Thyroid gland (tissue), 4 donors: ENCODE data around the gene EXOC4.

Source experiments
- CTCF ChIP-seq, 6 experiments: fragments of 200-600 bp in 3 of 6; fragments of 450-650 bp in 3 of 6; sonication (generic) in 3 of 6; IDR thresholded peaks; one replicate each; pipeline ENCODE4 v1.5.1; 2016 to 2019; ENCODE audit warnings: antibody characterized with exemption in 6 of 6, mild to moderate bottlenecking in 2 of 6, inconsistent platforms in 1 of 6, moderate library complexity in 1 of 6
- POLR2A ChIP-seq, 2 donors: fragments of 450-650 bp; IDR thresholded peaks; one replicate each; pipeline ENCODE4 v1.6.1; 2017; ENCODE audit warnings: antibody characterized with exemption in 2 of 2, mild to moderate bottlenecking in 2 of 2, moderate library complexity in 1 of 2

- TF ChIP-seq CTCF (IDR thresholded peaks at IDR 0.05) (no peak), POLR2A (IDR thresholded peaks at IDR 0.05) (no peak)
Measured at GRCh38 chr7:133948588-133948987, 695.7 kb downstream of the EXOC4 start.
